K562 (cell line): ENCODE measurements around the gene MIDN. TPM values are rescaled to one million over a fixed set of nuclear protein-coding genes. Genes with fewer than 3 reads are reported as not detected.

Experiments
- BDP1 ChIP-seq: IDR thresholded peaks from 3 replicates; pipeline ENCODE4 v1.6.1; 2011; ENCODE audit not compliant: insufficient read length, insufficient read depth
- CEBPG ChIP-seq, 3 experiments: fragments of 200-800 bp in 1 of 3; sonication (Bioruptor generic) in 1 of 3; sonication (generic) in 1 of 3; formaldehyde crosslinking in 1 of 3; IDR thresholded peaks in 2 of 3; conservative IDR thresholded peaks in 1 of 3; 2 replicates each; pipeline versions ENCODE4 v1.6.1 to v1.8.0; 2016 to 2022; ENCODE audit warnings: missing compliant biosample characterization in 2 of 3, missing genetic modification characterization in 2 of 3, mild to moderate bottlenecking in 1 of 3, missing genetic modification reagents in 1 of 3
- CREBBP ChIP-seq: IDR thresholded peaks from one replicate; pipeline ENCODE4 v1.6.1; 2012; ENCODE audit warnings: low read depth, mild to moderate bottlenecking, control low read depth, inconsistent platforms, low read length
- E2F6 ChIP-seq, 2 experiments: IDR thresholded peaks; 2 replicates each; pipeline ENCODE4 v1.6.1; 2011; ENCODE audit warnings: borderline replicate concordance in 1 of 2, control low read depth in 1 of 2, low read depth in 1 of 2, low read length in 1 of 2, mild to moderate bottlenecking in 1 of 2, mixed read lengths in 1 of 2, moderate library complexity in 1 of 2; ENCODE audit not compliant: insufficient read depth in 1 of 2, insufficient read length in 1 of 2, poor library complexity in 1 of 2, severe bottlenecking in 1 of 2; ENCODE audit errors: extremely low read depth in 1 of 2
- GABPB1 ChIP-seq: sonication (generic); formaldehyde crosslinking; IDR thresholded peaks from 2 replicates; pipeline ENCODE4 v1.8.0; 2022; ENCODE audit warnings: mild to moderate bottlenecking, missing genetic modification reagents
- IRF2 ChIP-seq: sonication (generic); formaldehyde crosslinking; IDR thresholded peaks from 2 replicates; pipeline ENCODE4 v1.8.1; 2022; ENCODE audit warnings: mild to moderate bottlenecking, missing genetic modification reagents
- MTA1 ChIP-seq: fragments of 450-650 bp; IDR thresholded peaks from 2 replicates; pipeline ENCODE4 v1.6.1; 2017; ENCODE audit warnings: borderline replicate concordance
- RB1 ChIP-seq: fragments of 450-650 bp; IDR thresholded peaks from 2 replicates; pipeline ENCODE4 v1.6.1; 2017; ENCODE audit warnings: low read depth, mild to moderate bottlenecking
- RCOR1 ChIP-seq, 2 experiments: IDR thresholded peaks; 2 replicates each; pipeline ENCODE4 v1.6.1; 2012; ENCODE audit warnings: low read depth in 2 of 2, low read length in 2 of 2, borderline replicate concordance in 1 of 2, improper control_type of control experiment in 1 of 2
- RFX1 ChIP-seq: fragments of 450-650 bp; IDR thresholded peaks from 2 replicates; pipeline ENCODE4 v1.6.1; 2016; ENCODE audit warnings: mild to moderate bottlenecking, moderate library complexity
- SAFB ChIP-seq: fragments of 200-400 bp; formaldehyde crosslinking; IDR thresholded peaks from 2 replicates; pipeline ENCODE4 v1.6.1; 2017; ENCODE audit warnings: low read depth, low read length, borderline replicate concordance
- SMAD1 ChIP-seq: fragments of 150-350 bp; IDR thresholded peaks from 2 replicates; pipeline ENCODE4 v1.6.1; 2014; ENCODE audit warnings: low read length, low read depth; ENCODE audit not compliant: partially characterized antibody
- SMC3 ChIP-seq: conservative IDR thresholded peaks from 2 replicates; pipeline ENCODE4 v1.6.1; 2011; ENCODE audit warnings: low read depth, low read length, improper control_type of control experiment; ENCODE audit not compliant: insufficient read depth
- polyA plus RNA-seq, 8 experiments: library from polyadenylated mRNA; depleted of rRNA in 4 of 8; stranded (reverse) in 5 of 8; unstranded in 3 of 8; fragments of >200 nt; fragmentation: Nextera tagmentation in 2 of 8; fragmentation: Illumina TruSeq in 1 of 8; extraction: Ambion mirVana in 2 of 8; extraction: Trizol in 1 of 8; gene quantifications; 2 replicates each; pipeline versions ENCODE4 v1.2.1 to v1.2.3, GENCODE V29; 2011 to 2014; ENCODE audit warnings: inconsistent platforms in 1 of 8, missing spikeins in 1 of 8
- total RNA-seq, 7 experiments: library from RNA; depleted of rRNA in 6 of 7; stranded (reverse); fragments of >200 nt in 6 of 7; fragmentation: Illumina TruSeq in 2 of 7; extraction: Trizol in 2 of 7; gene quantifications; 2 replicates each; pipeline versions ENCODE4 v1.2.1 to v1.2.3, GENCODE V29; 2011 to 2021; ENCODE audit warnings: low replicate concordance in 1 of 7
- TF ChIP-seq, protein P1 (sequence below): fragments of 250-450 bp; sonication (Bioruptor Pico); IDR thresholded peaks from 2 replicates; pipeline ENCODE4 v1.4.0; 2020; ENCODE audit warnings: mild to moderate bottlenecking, moderate library complexity, borderline replicate concordance
- TF ChIP-seq, protein P2 (sequence below): sonication (generic); formaldehyde crosslinking; IDR thresholded peaks from 2 replicates; pipeline ENCODE4 v1.8.1; 2022; ENCODE audit warnings: missing genetic modification reagents
- TF ChIP-seq, protein P3 (sequence below): fragments of 150-350 bp; conservative IDR thresholded peaks from 2 replicates; pipeline ENCODE4 v1.6.1; 2014; ENCODE audit warnings: low read length

The MIDN gene
- total and polyA plus RNA-seq, 9 of the 15 experiments (the other 6 are each of a cell fraction or from before 2014, with no cell fraction given) = 0.17 to 120 (median 10.1) TPM

DNA sequence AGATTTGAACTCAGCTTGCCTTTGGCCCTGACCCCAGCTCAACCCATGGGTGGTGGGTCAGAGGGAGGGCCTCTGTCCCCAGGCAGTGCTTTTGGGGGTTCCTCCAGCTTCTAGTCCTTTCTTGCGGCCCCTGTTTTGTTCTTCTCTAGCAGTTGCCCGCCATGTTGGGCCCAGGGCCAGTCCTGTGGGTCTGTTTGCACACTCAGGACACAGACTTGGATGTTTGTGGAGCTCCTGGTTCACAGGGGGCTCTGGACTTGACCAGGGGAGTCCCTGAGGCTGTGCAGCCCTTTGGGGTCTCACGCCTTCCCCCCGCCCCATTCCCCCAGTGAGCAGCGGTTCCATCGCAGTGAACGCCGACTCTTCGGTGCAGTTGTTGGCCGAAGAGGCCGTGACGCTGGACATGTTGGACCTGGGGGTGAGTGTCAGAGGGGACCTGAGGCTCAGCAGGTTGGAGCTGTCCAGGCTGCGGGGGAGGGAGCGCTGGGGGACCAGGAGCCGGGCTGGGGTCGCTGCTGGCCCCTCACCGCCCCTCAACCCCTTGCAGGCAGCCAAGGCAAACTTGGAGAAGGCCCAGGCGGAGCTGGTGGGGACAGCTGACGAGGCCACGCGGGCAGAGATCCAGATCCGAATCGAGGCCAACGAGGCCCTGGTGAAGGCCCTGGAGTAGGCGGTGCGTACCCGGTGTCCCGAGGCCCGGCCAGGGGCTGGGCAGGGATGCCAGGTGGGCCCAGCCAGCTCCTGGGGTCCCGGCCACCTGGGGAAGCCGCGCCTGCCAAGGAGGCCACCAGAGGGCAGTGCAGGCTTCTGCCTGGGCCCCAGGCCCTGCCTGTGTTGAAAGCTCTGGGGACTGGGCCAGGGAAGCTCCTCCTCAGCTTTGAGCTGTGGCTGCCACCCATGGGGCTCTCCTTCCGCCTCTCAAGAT lies 4.4 kb upstream of the MIDN start (continued):
- TF ChIP-seq, protein P1, sequence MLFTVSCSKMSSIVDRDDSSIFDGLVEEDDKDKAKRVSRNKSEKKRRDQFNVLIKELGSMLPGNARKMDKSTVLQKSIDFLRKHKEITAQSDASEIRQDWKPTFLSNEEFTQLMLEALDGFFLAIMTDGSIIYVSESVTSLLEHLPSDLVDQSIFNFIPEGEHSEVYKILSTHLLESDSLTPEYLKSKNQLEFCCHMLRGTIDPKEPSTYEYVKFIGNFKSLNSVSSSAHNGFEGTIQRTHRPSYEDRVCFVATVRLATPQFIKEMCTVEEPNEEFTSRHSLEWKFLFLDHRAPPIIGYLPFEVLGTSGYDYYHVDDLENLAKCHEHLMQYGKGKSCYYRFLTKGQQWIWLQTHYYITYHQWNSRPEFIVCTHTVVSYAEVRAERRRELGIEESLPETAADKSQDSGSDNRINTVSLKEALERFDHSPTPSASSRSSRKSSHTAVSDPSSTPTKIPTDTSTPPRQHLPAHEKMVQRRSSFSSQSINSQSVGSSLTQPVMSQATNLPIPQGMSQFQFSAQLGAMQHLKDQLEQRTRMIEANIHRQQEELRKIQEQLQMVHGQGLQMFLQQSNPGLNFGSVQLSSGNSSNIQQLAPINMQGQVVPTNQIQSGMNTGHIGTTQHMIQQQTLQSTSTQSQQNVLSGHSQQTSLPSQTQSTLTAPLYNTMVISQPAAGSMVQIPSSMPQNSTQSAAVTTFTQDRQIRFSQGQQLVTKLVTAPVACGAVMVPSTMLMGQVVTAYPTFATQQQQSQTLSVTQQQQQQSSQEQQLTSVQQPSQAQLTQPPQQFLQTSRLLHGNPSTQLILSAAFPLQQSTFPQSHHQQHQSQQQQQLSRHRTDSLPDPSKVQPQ = no peak
- no peak for TF ChIP-seq CREBBP
- no peak for TF ChIP-seq RFX1
- TF ChIP-seq SMAD1 = no peak
- TF ChIP-seq, protein P2, sequence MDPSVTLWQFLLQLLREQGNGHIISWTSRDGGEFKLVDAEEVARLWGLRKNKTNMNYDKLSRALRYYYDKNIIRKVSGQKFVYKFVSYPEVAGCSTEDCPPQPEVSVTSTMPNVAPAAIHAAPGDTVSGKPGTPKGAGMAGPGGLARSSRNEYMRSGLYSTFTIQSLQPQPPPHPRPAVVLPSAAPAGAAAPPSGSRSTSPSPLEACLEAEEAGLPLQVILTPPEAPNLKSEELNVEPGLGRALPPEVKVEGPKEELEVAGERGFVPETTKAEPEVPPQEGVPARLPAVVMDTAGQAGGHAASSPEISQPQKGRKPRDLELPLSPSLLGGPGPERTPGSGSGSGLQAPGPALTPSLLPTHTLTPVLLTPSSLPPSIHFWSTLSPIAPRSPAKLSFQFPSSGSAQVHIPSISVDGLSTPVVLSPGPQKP (CRISPR knock-in tag) = no peak
- 0 out of 2 replicates have a peak, but pooled peaks have one; percentile 30 for TF ChIP-seq SAFB
- no peak for TF ChIP-seq IRF2
- peak; percentile 81 for TF ChIP-seq RB1
- peak; percentile 49; the same call in 1 of the 2 replicates for TF ChIP-seq CEBPG (CRISPR knock-in tag; IDR thresholded peaks at IDR 0.05)
- TF ChIP-seq CEBPG (tag; conservative IDR thresholded peaks at IDR 0.05 in 1 of 2, IDR thresholded peaks at IDR 0.05 in 1 of 2) = peak in 1 of 2 experiments; percentile 59; a peak in 1 of 4 replicates
- TF ChIP-seq RCOR1 (IDR thresholded peaks at IDR 0.05; ENCODE audit: borderline replicate concordance in 1 of 2, low read depth in 2 of 2, low read length in 2 of 2) = peak in 1 of 2 experiments; percentile 35; a peak in 1 of 4 replicates
- TF ChIP-seq, protein P3, sequence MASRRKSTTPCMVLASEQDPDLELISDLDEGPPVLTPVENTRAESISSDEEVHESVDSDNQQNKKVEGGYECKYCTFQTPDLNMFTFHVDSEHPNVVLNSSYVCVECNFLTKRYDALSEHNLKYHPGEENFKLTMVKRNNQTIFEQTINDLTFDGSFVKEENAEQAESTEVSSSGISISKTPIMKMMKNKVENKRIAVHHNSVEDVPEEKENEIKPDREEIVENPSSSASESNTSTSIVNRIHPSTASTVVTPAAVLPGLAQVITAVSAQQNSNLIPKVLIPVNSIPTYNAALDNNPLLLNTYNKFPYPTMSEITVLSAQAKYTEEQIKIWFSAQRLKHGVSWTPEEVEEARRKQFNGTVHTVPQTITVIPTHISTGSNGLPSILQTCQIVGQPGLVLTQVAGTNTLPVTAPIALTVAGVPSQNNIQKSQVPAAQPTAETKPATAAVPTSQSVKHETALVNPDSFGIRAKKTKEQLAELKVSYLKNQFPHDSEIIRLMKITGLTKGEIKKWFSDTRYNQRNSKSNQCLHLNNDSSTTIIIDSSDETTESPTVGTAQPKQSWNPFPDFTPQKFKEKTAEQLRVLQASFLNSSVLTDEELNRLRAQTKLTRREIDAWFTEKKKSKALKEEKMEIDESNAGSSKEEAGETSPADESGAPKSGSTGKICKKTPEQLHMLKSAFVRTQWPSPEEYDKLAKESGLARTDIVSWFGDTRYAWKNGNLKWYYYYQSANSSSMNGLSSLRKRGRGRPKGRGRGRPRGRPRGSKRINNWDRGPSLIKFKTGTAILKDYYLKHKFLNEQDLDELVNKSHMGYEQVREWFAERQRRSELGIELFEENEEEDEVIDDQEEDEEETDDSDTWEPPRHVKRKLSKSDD = no peak
- peak; percentile 88 for TF ChIP-seq SMC3
- TF ChIP-seq E2F6 (IDR thresholded peaks at IDR 0.05; ENCODE audit: borderline replicate concordance in 1 of 2, extremely low read depth in 1 of 2, insufficient read depth in 1 of 2, insufficient read length in 1 of 2, low read depth in 1 of 2, low read length in 1 of 2, poor library complexity in 1 of 2, severe bottlenecking in 1 of 2) = peak in 1 of 2 experiments; percentile 19
- TF ChIP-seq MTA1 = no peak
- no peak for TF ChIP-seq BDP1
- peak; percentile 19; the same call in 1 of the 2 replicates for TF ChIP-seq GABPB1 (CRISPR knock-in tag)
